ENCODE measurements around the gene CHD5. TPM values are rescaled to one million over a fixed set of nuclear protein-coding genes. Genes with fewer than 3 reads are reported as not detected.

Gene CHD5
- total RNA-seq, 1 experiment from 2014 or later: 62.9 TPM

- BruUV-seq (replicated peaks): no TSS peak
- Histone ChIP-seq H3K4me3 (ENCODE audit: low read depth in 2 of 2, low read length in 2 of 2) (no peak overlapping the region), H3K27me3 (ENCODE audit: control insufficient read depth, insufficient read depth, low read length) (no peaks in the 10 kb centered on the region), H3K36me3 (ENCODE audit: control insufficient read depth, insufficient read depth, low read length) (no peaks in the 10 kb centered on the region; the same call in 1 of the 2 replicates), H3K4me1 (ENCODE audit: control insufficient read depth, insufficient read depth, low read length) (no peaks in the 10 kb centered on the region), H3K9me3 (ENCODE audit: control insufficient read depth, insufficient read depth, low read depth, low read length) (no peaks in the 10 kb centered on the region), H3K27ac (ENCODE audit: low read length) (no peak overlapping the region)
- CTCF ChIA-PET: no interaction called here
- ATAC-seq: no peak
- intact Hi-C loops (cut with micrococcal nuclease; ENCODE audit: unreplicated experiment) (no loop called here), in situ Hi-C loops (cut with HindIII; ENCODE audit: low pct_unique_long_range_greater_than_20kb, low sequenced_read_pairs) (no loop called here)
- TF ChIP-seq SIN3A (IDR thresholded peaks at IDR 0.05; ENCODE audit: borderline replicate concordance, insufficient read depth, low read depth, low read length) (no peak), CTCF (IDR thresholded peaks at IDR 0.05) (no peak), REST (IDR thresholded peaks at IDR 0.05; ENCODE audit: insufficient read depth in 1 of 2, low read depth in 2 of 2, low read length in 1 of 2) (no peak), TCF7L2 (IDR thresholded peaks at IDR 0.05; ENCODE audit: low read depth, low read length) (no peak)
- POLR2A ChIA-PET: no interaction called here
- no peak for DNase-seq (ENCODE audit: low read depth, low spot score)
Measured at GRCh38 chr1:6126521-6127067, 53.5 kb downstream of the CHD5 start.

- H3K36me3 ChIP-seq (ENCODE audit: control insufficient read depth, insufficient read depth, low read length): no peaks in the 10 kb centered on the region; the same call in 1 of the 2 replicates
- H3K27ac ChIP-seq (ENCODE audit: low read length): no peak overlapping the region
- TF ChIP-seq TCF7L2 (IDR thresholded peaks at IDR 0.05; ENCODE audit: low read depth, low read length): no peak
- no peak for TF ChIP-seq REST (IDR thresholded peaks at IDR 0.05; ENCODE audit: insufficient read depth in 1 of 2, low read depth in 2 of 2, low read length in 1 of 2)
- no peak for TF ChIP-seq POLR2AphosphoS5 (IDR thresholded peaks at IDR 0.05; ENCODE audit: low read depth, low read length)
- TF ChIP-seq SIN3A (IDR thresholded peaks at IDR 0.05; ENCODE audit: borderline replicate concordance, insufficient read depth, low read depth, low read length): no peak
- no peak for TF ChIP-seq CTCF (IDR thresholded peaks at IDR 0.05)
- no TSS peak for BruUV-seq (replicated peaks)
- no peak for DNase-seq (ENCODE audit: low read depth, low spot score)
- ChIA-PET POLR2A (no interaction called here), CTCF (no interaction called here)
- no peaks in the 10 kb centered on the region for H3K4me1 ChIP-seq (ENCODE audit: control insufficient read depth, insufficient read depth, low read length)
- H3K27me3 ChIP-seq (ENCODE audit: control insufficient read depth, insufficient read depth, low read length): no peaks in the 10 kb centered on the region
- no peak for ATAC-seq
- H3K9me3 ChIP-seq (ENCODE audit: control insufficient read depth, insufficient read depth, low read depth, low read length): no peaks in the 10 kb centered on the region
- in situ Hi-C loops (cut with HindIII; ENCODE audit: low pct_unique_long_range_greater_than_20kb, low sequenced_read_pairs): no loop called here
- H3K4me3 ChIP-seq (ENCODE audit: low read depth in 2 of 2, low read length in 2 of 2): no peak overlapping the region
- intact Hi-C loops (cut with micrococcal nuclease; ENCODE audit: unreplicated experiment): no loop called here
Measured at GRCh38 chr1:6126028-6126427, 54.1 kb downstream of the CHD5 start.
